ENCODE measurements around the gene NDRG3. TPM values are rescaled to one million over a fixed set of nuclear protein-coding genes. Genes with fewer than 3 reads are reported as not detected.

Gene NDRG3
- total and polyA plus RNA-seq, 2 donors (not counting 3 experiments of a cell fraction or from before 2014, with no cell fraction given), result 25.7 to 27.7 TPM

- DNase-seq (ENCODE audit: low read depth, low spot score), result no peak
- no peak for FAIRE-seq
- Histone ChIP-seq H3K27ac (ENCODE audit: insufficient read depth, low read depth, low read length) (no peak overlapping the region), H3K9me3 (replicated peaks; ENCODE audit: control insufficient read depth, insufficient read depth, low read length) (no peaks in the 10 kb centered on the region), H3K9ac (replicated peaks; ENCODE audit: extremely low read depth, insufficient read depth, low read length) (no peak overlapping the region), H3K36me3 (ENCODE audit: control insufficient read depth in 2 of 2, extremely low read depth in 1 of 2, insufficient read depth in 2 of 2, low read length in 2 of 2) (no peaks in the 10 kb centered on the region), H3K4me3 (replicated peaks in 1 of 3; ENCODE audit: insufficient read depth in 1 of 3, low read depth in 1 of 3, low read length in 3 of 3) (no peak overlapping the region), H2AFZ (ENCODE audit: low read depth, low read length) (no peak overlapping the region), H3K4me1 (ENCODE audit: control insufficient read depth, extremely low read depth, insufficient read depth, low read length) (no peaks in the 10 kb centered on the region), H3K79me2 (ENCODE audit: control insufficient read depth, insufficient read depth, low read length) (no peaks in the 10 kb centered on the region), H3K9me1 (replicated peaks; ENCODE audit: control insufficient read depth, extremely low read depth, insufficient read depth, low read length) (no peaks in the 10 kb centered on the region), H3K4me2 (ENCODE audit: insufficient read depth, low read length) (no peak overlapping the region), H3K27me3 (ENCODE audit: control insufficient read depth in 2 of 2, insufficient read depth in 2 of 2, low read length in 2 of 2) (no peaks in the 10 kb centered on the region), H4K20me1 (replicated peaks; ENCODE audit: control insufficient read depth, extremely low read depth, insufficient read depth, low read length) (no peaks in the 10 kb centered on the region)
- intact Hi-C loops (cut with micrococcal nuclease) (no loop called here), dilution Hi-C loops (cut with MboI; ENCODE audit: extremely low pct_ligation_motif_present, low sequenced_read_pairs) (no loop called here)
- ChIA-PET CTCF (interaction anchor here (1.3 kb wide), 1 partner anchor 31 kb away, joined by 3 read pairs; no protein-coding TSS in a partner anchor), POLR2A (no interaction called here)
- no peak for TF ChIP-seq POLR2AphosphoS5 (IDR thresholded peaks at IDR 0.05; ENCODE audit: insufficient read depth, low read depth, low read length)
- no peak for TF ChIP-seq EZH2 (IDR thresholded peaks at IDR 0.05; ENCODE audit: borderline replicate concordance, low read depth, low read length, severe bottlenecking)
- no peak for TF ChIP-seq CTCF (IDR thresholded peaks at IDR 0.05; ENCODE audit: extremely low read depth in 1 of 2, insufficient read depth in 1 of 2, low read depth in 1 of 2, low read length in 2 of 2)
- no peak for TF ChIP-seq MYC (IDR thresholded peaks at IDR 0.05; ENCODE audit: low read depth, low read length)
- TF ChIP-seq FOS (IDR thresholded peaks at IDR 0.05; ENCODE audit: borderline replicate concordance, insufficient read depth, low read length), result no peak
- TF ChIP-seq GATA2 (IDR thresholded peaks at IDR 0.05; ENCODE audit: insufficient read depth, insufficient read length, low read depth, low read length), result no peak
- no peak for TF ChIP-seq MAX (IDR thresholded peaks at IDR 0.05; ENCODE audit: insufficient read depth, insufficient read length)
- TF ChIP-seq POLR2A (IDR thresholded peaks at IDR 0.05; ENCODE audit: low read depth, low read length), result no peak
- no TSS peak for BruUV-seq (replicated peaks)
These were observed 58.9 kb downstream of the NDRG3 start for GRCh38 chr20:36686944-36687343.
